SK-N-SH (cell line): ENCODE measurements around the gene MYO15B. TPM values are rescaled to one million over a fixed set of nuclear protein-coding genes. Genes with fewer than 3 reads are reported as not detected.

Source experiments
- CTCF ChIA-PET: fragments of 300-600, 350-600 bp; formaldehyde crosslinking; extraction: SDS; loops from one replicate; lab custom pipeline; 2021; lab: Yijun Ruan, JAX
- POLR2A ChIA-PET: fragments of 350-600 bp; sonication (Branson Sonifier 250); formaldehyde crosslinking; extraction: SDS; loops from one replicate; lab custom pipeline; 2020; ENCODE audit warnings: antibody characterized with exemption, inconsistent platforms; lab: Yijun Ruan, JAX
- DNase-seq: peaks from one replicate; pipeline ENCODE4 v3.0.0; 2012
- H2AFZ ChIP-seq: fragments of 200-600 bp; sonication (generic); 2 replicates; pipeline ENCODE4 v1.8.1; 2016; ENCODE audit warnings: antibody characterized with exemption, mild to moderate bottlenecking, low read depth
- H3F3A ChIP-seq: fragments of 200-600 bp; sonication (generic); replicated peaks from 2 replicates; pipeline ENCODE3; 2016; ENCODE audit warnings: antibody characterized with exemption, mild to moderate bottlenecking; ENCODE audit not compliant: insufficient read depth
- H3K27ac ChIP-seq, 2 experiments: fragments of 200-500 bp in 1 of 2; fragments of 200-600 bp in 1 of 2; sonication (Bioruptor generic) in 1 of 2; sonication (generic), shearing (Covaris generic) in 1 of 2; 2 replicates each; pipeline versions ENCODE4 v1.5.1 to v1.6.1; 2014 to 2016; ENCODE audit warnings: low read depth in 2 of 2, inconsistent platforms in 1 of 2, low read length in 1 of 2, mild to moderate bottlenecking in 1 of 2, mixed read lengths in 1 of 2
- H3K27me3 ChIP-seq: fragments of 200-600 bp; sonication (generic), shearing (Covaris generic); 2 replicates; pipeline ENCODE4 v1.6.1; 2016; ENCODE audit warnings: mixed run types; ENCODE audit not compliant: insufficient read depth
- H3K36me3 ChIP-seq, 2 experiments: fragments of 200-500 bp in 1 of 2; fragments of 200-600 bp in 1 of 2; sonication (Bioruptor generic) in 1 of 2; sonication (generic) in 1 of 2; replicated peaks in 1 of 2; 2 replicates each; pipeline versions ENCODE3 to v1.5.1; 2014 to 2016; ENCODE audit warnings: low read length in 1 of 2, mild to moderate bottlenecking in 1 of 2; ENCODE audit not compliant: insufficient read depth in 2 of 2, control insufficient read depth in 1 of 2
- H3K4me1 ChIP-seq, 2 experiments: fragments of 200-500 bp in 1 of 2; fragments of 200-600 bp in 1 of 2; sonication (Bioruptor generic) in 1 of 2; sonication (generic), shearing (Covaris generic) in 1 of 2; 2 replicates each; pipeline versions ENCODE4 v1.5.1 to v1.6.1; 2014 to 2016; ENCODE audit warnings: low read depth in 1 of 2, low read length in 1 of 2, mixed run types in 1 of 2; ENCODE audit not compliant: insufficient read depth in 2 of 2, control insufficient read depth in 1 of 2
- H3K4me2 ChIP-seq: fragments of 200-600 bp; sonication (generic), shearing (Covaris generic); 2 replicates; pipeline ENCODE4 v1.6.1; 2017; ENCODE audit warnings: mixed run types
- H3K4me3 ChIP-seq, 2 experiments: fragments of 200-500 bp in 1 of 2; fragments of 200-600 bp in 1 of 2; sonication (Bioruptor generic) in 1 of 2; sonication (generic), shearing (Covaris generic) in 1 of 2; 2 replicates each; pipeline versions ENCODE4 v1.5.1 to v1.8.1; 2014 to 2016; ENCODE audit warnings: low read depth in 2 of 2, inconsistent platforms in 1 of 2, low read length in 1 of 2, mild to moderate bottlenecking in 1 of 2, mixed read lengths in 1 of 2, moderate library complexity in 1 of 2
- H3K79me2 ChIP-seq: fragments of 200-600 bp; sonication (generic); 2 replicates; pipeline ENCODE4 v1.8.1; 2017; ENCODE audit warnings: mild to moderate bottlenecking; ENCODE audit not compliant: insufficient read depth
- H3K9ac ChIP-seq: fragments of 200-600 bp; sonication (generic); 2 replicates; pipeline ENCODE4 v1.6.1; 2017; ENCODE audit warnings: mixed run types
- H3K9me2 ChIP-seq: fragments of 200-600 bp; sonication (generic); 2 replicates; pipeline ENCODE4 v1.6.1; 2017; ENCODE audit warnings: mixed run types
- H3K9me3 ChIP-seq: fragments of 200-600 bp; sonication (generic); 2 replicates; pipeline ENCODE4 v1.6.1; 2017; ENCODE audit warnings: mixed run types, mild to moderate bottlenecking, moderate library complexity
- H4K20me1 ChIP-seq: fragments of 200-600 bp; sonication (generic); 2 replicates; pipeline ENCODE4 v1.6.1; 2017; ENCODE audit warnings: mild to moderate bottlenecking, mixed run types; ENCODE audit not compliant: insufficient read depth
- CTCF ChIP-seq: fragments of 200-600 bp; sonication (generic); IDR thresholded peaks from 2 replicates; pipeline ENCODE4 v1.6.1; 2017; ENCODE audit warnings: antibody characterized with exemption, mild to moderate bottlenecking, moderate library complexity
- ELF1 ChIP-seq: IDR thresholded peaks from 2 replicates; pipeline ENCODE4 v1.4.0; 2012
- EP300 ChIP-seq, 2 experiments: IDR thresholded peaks; 2 replicates each; pipeline versions ENCODE4 v1.4.0 to v1.6.1; 2012; ENCODE audit warnings: borderline replicate concordance in 1 of 2, low read depth in 1 of 2, low read length in 1 of 2
- EZH2phosphoT487 ChIP-seq: fragments of 200-600 bp; sonication (generic); IDR thresholded peaks from 2 replicates; pipeline ENCODE4 v1.6.1; 2017; ENCODE audit warnings: low read depth, mixed run types, mild to moderate bottlenecking, antibody characterized with exemption, moderate library complexity, borderline replicate concordance
- FOSL2 ChIP-seq: IDR thresholded peaks from 2 replicates; pipeline ENCODE4 v1.4.0; 2012; ENCODE audit warnings: low read depth, mild to moderate bottlenecking, moderate library complexity, borderline replicate concordance
- FOXJ3 ChIP-seq: sonication (generic); formaldehyde crosslinking; IDR thresholded peaks from 2 replicates; pipeline ENCODE4 v1.5.1; 2020; ENCODE audit warnings: mild to moderate bottlenecking, missing genetic modification reagents
- GABPA ChIP-seq: IDR thresholded peaks from 2 replicates; pipeline ENCODE4 v1.4.0; 2012; ENCODE audit warnings: low read depth, mild to moderate bottlenecking
- GATA2 ChIP-seq: sonication (generic); formaldehyde crosslinking; IDR thresholded peaks from 2 replicates; pipeline ENCODE4 v1.5.0; 2020; ENCODE audit warnings: mild to moderate bottlenecking, missing genetic modification reagents
- JUND ChIP-seq: IDR thresholded peaks from 2 replicates; pipeline ENCODE4 v1.4.0; 2012
- MAX ChIP-seq: IDR thresholded peaks from 2 replicates; pipeline ENCODE4 v1.4.0; 2012; ENCODE audit warnings: low read depth
- MEF2A ChIP-seq: IDR thresholded peaks from 2 replicates; pipeline ENCODE4 v1.4.0; 2012; ENCODE audit warnings: low read depth, borderline replicate concordance
- NFIC ChIP-seq: IDR thresholded peaks from 2 replicates; pipeline ENCODE4 v1.4.0; 2012; ENCODE audit warnings: borderline replicate concordance
- NRF1 ChIP-seq: IDR thresholded peaks from 2 replicates; pipeline ENCODE4 v1.6.1; 2012; ENCODE audit warnings: low read depth, mild to moderate bottlenecking, low read length
- POLR2AphosphoS5 ChIP-seq: IDR thresholded peaks from 2 replicates; pipeline ENCODE4 v1.6.1; 2012; ENCODE audit warnings: low read depth, low read length
- RAD21 ChIP-seq: IDR thresholded peaks from 2 replicates; pipeline ENCODE4 v1.6.1; 2012; ENCODE audit warnings: mild to moderate bottlenecking, low read length
- RFX5 ChIP-seq: IDR thresholded peaks from 2 replicates; pipeline ENCODE4 v1.6.1; 2012; ENCODE audit warnings: mild to moderate bottlenecking, improper control_type of control experiment, low read length
- RXRA ChIP-seq: IDR thresholded peaks from 2 replicates; pipeline ENCODE4 v1.4.0; 2012; ENCODE audit warnings: low read depth, mild to moderate bottlenecking, borderline replicate concordance
- SMC3 ChIP-seq: IDR thresholded peaks from 2 replicates; pipeline ENCODE4 v1.6.1; 2012; ENCODE audit warnings: low read depth, low read length, improper control_type of control experiment
- TAF1 ChIP-seq: IDR thresholded peaks from 2 replicates; pipeline ENCODE4 v1.6.1; 2012; ENCODE audit warnings: low read depth, mild to moderate bottlenecking, low read length, moderate library complexity, borderline replicate concordance
- USF2 ChIP-seq: fragments of 150-350 bp; IDR thresholded peaks from 2 replicates; pipeline ENCODE4 v1.6.1; 2017; ENCODE audit warnings: antibody characterized with exemption, low read length, low read depth, borderline replicate concordance
- ZBTB33 ChIP-seq: IDR thresholded peaks from 2 replicates; pipeline ENCODE4 v1.4.0; 2012; ENCODE audit warnings: low read depth, borderline replicate concordance
- WGBS: methylation state at CpG from one replicate; pipeline ENCODE4 v1.1.6; 2017; ENCODE audit warnings: low lambda C conversion rate; 5-methylcytosine and 5-hydroxymethylcytosine counted together
- polyA plus RNA-seq, 3 experiments: library from polyadenylated mRNA; depleted of rRNA; stranded (reverse); fragments of >200 nt; gene quantifications; 2 replicates each; pipeline ENCODE4 v1.2.3, GENCODE V29; 2012

Gene MYO15B
- polyA plus RNA-seq, 1 of the 3 experiments (the other 2 are of a cell fraction): 10.3 TPM

GRCh38 chr17:75603123-75603522 is 15.5 kb downstream of the MYO15B start:
- Histone ChIP-seq H3K9me3 (no peaks in the 10 kb centered on the region), H3K36me3 (no peaks in the 10 kb centered on the region), H2AFZ (no peak overlapping the region), H3K4me1 (no peaks in the 10 kb centered on the region), H3K9me2 (no peaks in the 10 kb centered on the region)
- 76% methylated on average over 9 of the region's 9 CpGs for WGBS
- TF ChIP-seq GABPA (no peak), MEF2A (no peak), JUND (no peak)
- TF ChIP-seq, all 33 proteins: peak for 0
- POLR2A ChIA-PET: interaction anchor here (0.6 to 0.7 kb wide), 2 partner anchors 17 to 41 kb away, joined by 3 read pairs; no protein-coding TSS in a partner anchor
- no peak overlapping the region for H3K27ac ChIP-seq
- H3K4me3 ChIP-seq: no peak overlapping the region
- H3K4me2 ChIP-seq: no peak overlapping the region
- H3K79me2 ChIP-seq: no peaks in the 10 kb centered on the region
- H3F3A ChIP-seq: no peaks in the 10 kb centered on the region
- no peak for DNase-seq
- CTCF ChIA-PET: interaction anchor here (0.7 to 8.9 kb wide), 8 partner anchors 12 to 224 kb away, joined by 3 to 103 read pairs (median 27); partner anchors contain the start of genes SMIM5 and TSEN54
- no peaks in the 10 kb centered on the region for H3K27me3 ChIP-seq
- no peak overlapping the region for H3K9ac ChIP-seq
- no peaks in the 10 kb centered on the region for H4K20me1 ChIP-seq

GRCh38 chr17:75604034-75604695 is 16.6 kb downstream of the MYO15B start:
- no peak overlapping the region for H3K4me2 ChIP-seq
- H2AFZ ChIP-seq: no peak overlapping the region
- TF ChIP-seq SMC3 (no peak), RXRA (no peak), TAF1 (no peak), MEF2A (no peak), NFIC (no peak), RAD21 (no peak), CTCF (no peak), NRF1 (no peak), FOSL2 (no peak), GATA2 (CRISPR knock-in tag) (no peak), ELF1 (no peak), ZBTB33 (no peak), MAX (no peak), EP300 (IDR thresholded peaks at IDR 0.05; ENCODE audit: borderline replicate concordance in 1 of 2, low read depth in 1 of 2, low read length in 1 of 2) (no peak), USF2 (no peak), RFX5 (no peak), FOXJ3 (CRISPR knock-in tag) (no peak), POLR2AphosphoS5 (no peak), EZH2phosphoT487 (no peak)
- H3K4me3 ChIP-seq: no peak overlapping the region
- H3F3A ChIP-seq: no peaks in the 10 kb centered on the region
- H3K9ac ChIP-seq: no peak overlapping the region
- no peaks in the 10 kb centered on the region for H4K20me1 ChIP-seq
- H3K36me3 ChIP-seq: no peaks in the 10 kb centered on the region
- H3K9me3 ChIP-seq: no peaks in the 10 kb centered on the region
- POLR2A ChIA-PET: interaction anchor here (0.9 kb wide), 1 partner anchor 26 kb away, joined by 3 read pairs; no protein-coding TSS in a partner anchor
- H3K27me3 ChIP-seq: no peaks in the 10 kb centered on the region
- no peaks in the 10 kb centered on the region for H3K4me1 ChIP-seq
- CTCF ChIA-PET: interaction anchor here (0.9 to 8.9 kb wide), 6 partner anchors 9 to 144 kb away, joined by 3 to 103 read pairs (median 38); partner anchors contain the start of gene SMIM5
- no peaks in the 10 kb centered on the region for H3K79me2 ChIP-seq
- no peak for DNase-seq
- 73% methylated on average over 10 of the region's 12 CpGs for WGBS
- H3K27ac ChIP-seq: no peak overlapping the region
- no peaks in the 10 kb centered on the region for H3K9me2 ChIP-seq
